Activated CD8-positive, alpha-beta T cell treated with anti-CD3 and anti-CD28 coated beads, Interleukin-2, amount 10 ng/mL, durations not matched to agents 7 days and 5 days (primary cell): ENCODE measurements around the gene PPP1R1A. TPM values are rescaled to one million over a fixed set of nuclear protein-coding genes. Genes with fewer than 3 reads are reported as not detected.

Experiments
- ATAC-seq: fragments of 150-1000 bp; cut with Tn5 transposase; one replicate; pipeline ENCODE4 v1.10.0; 2021; ENCODE audit warnings: moderate library complexity
- CTCF ChIA-PET: fragments of 350-600 bp; sonication (Branson Sonifier 250); formaldehyde crosslinking; loops from one replicate; lab custom pipeline; 2021; ENCODE audit warnings: antibody characterized with exemption; lab: Charles Lee
- POLR2A ChIA-PET: fragments of 350-600 bp; sonication (Branson Sonifier 250); formaldehyde crosslinking; loops from one replicate; lab custom pipeline; 2021; ENCODE audit warnings: antibody characterized with exemption; lab: Charles Lee
- DNase-seq: peaks from one replicate; pipeline ENCODE4 v3.0.0-alpha.2; 2020
- H3K27ac Mint-ChIP-seq: one replicate; pipeline ENCODE4 v1.8.0; 2021; ENCODE audit warnings: mild to moderate bottlenecking, mixed read lengths
- H3K27me3 Mint-ChIP-seq: one replicate; pipeline ENCODE4 v1.8.0; 2021; ENCODE audit warnings: low read depth, mixed read lengths
- H3K36me3 Mint-ChIP-seq: one replicate; pipeline ENCODE4 v1.8.0; 2021; ENCODE audit warnings: low read depth, mixed read lengths
- H3K4me1 Mint-ChIP-seq: one replicate; pipeline ENCODE4 v1.8.0; 2021; ENCODE audit warnings: low read depth, mixed read lengths
- H3K4me3 Mint-ChIP-seq: one replicate; pipeline ENCODE4 v1.8.0; 2021; ENCODE audit warnings: mild to moderate bottlenecking, mixed read lengths
- H3K9me3 Mint-ChIP-seq: one replicate; pipeline ENCODE4 v1.8.0; 2022; ENCODE audit warnings: mixed read lengths; ENCODE audit not compliant: insufficient read depth
- total RNA-seq, 2 experiments: library from RNA; stranded (reverse); gene quantifications; one replicate each; pipeline ENCODE4 v1.2.3, GENCODE V29; 2021

Gene PPP1R1A
- not detected for total RNA-seq

- H3K27me3 Mint-ChIP-seq, result peaks cover 67% of the 10 kb centered on the region
- no peaks in the 10 kb centered on the region for H3K36me3 Mint-ChIP-seq
- POLR2A ChIA-PET, result no interaction called here
- no peaks in the 10 kb centered on the region for H3K9me3 Mint-ChIP-seq
- peak within 1 kb of the TSS; percentile 12 for H3K4me3 Mint-ChIP-seq
- H3K27ac Mint-ChIP-seq, result no peak within 1 kb of the TSS
- no peak for DNase-seq
- CTCF ChIA-PET, result no interaction called here
- ATAC-seq, result peak; percentile 18
- H3K4me1 Mint-ChIP-seq, result peaks cover 2% of the 10 kb centered on the region
These were observed at the start of gene PPP1R1A for GRCh38 chr12:54588110-54588889. PPP1R1A (minus strand) TSS chr12:54588659; CDS start chr12:54588488, 171 bp downstream.

GRCh38 chr12:54634795-54635194 is 46.3 kb upstream of the PPP1R1A start, which contains the start of gene LACRT:
LACRT (minus strand) TSS chr12:54634895; CDS start chr12:54634841, 54 bp downstream.
- ATAC-seq, result no peak
- Mint-ChIP-seq H3K27me3 (peaks cover 4% of the 10 kb centered on the region), H3K27ac (no peak within 1 kb of the TSS), H3K4me3 (no peak within 1 kb of the TSS), H3K36me3 (no peaks in the 10 kb centered on the region), H3K9me3 (no peaks in the 10 kb centered on the region), H3K4me1 (no peaks in the 10 kb centered on the region)
- DNase-seq, result no peak
- ChIA-PET POLR2A (no interaction called here), CTCF (no interaction called here)

GRCh38 chr12:54631988-54632728 is 43.7 kb upstream of the PPP1R1A start:
- POLR2A ChIA-PET, result no interaction called here
- CTCF ChIA-PET, result no interaction called here
- no peaks in the 10 kb centered on the region for H3K36me3 Mint-ChIP-seq
- H3K27ac Mint-ChIP-seq, result no peak overlapping the region
- peaks cover 6% of the 10 kb centered on the region for H3K27me3 Mint-ChIP-seq
- ATAC-seq, result no peak
- no peaks in the 10 kb centered on the region for H3K4me1 Mint-ChIP-seq
- H3K4me3 Mint-ChIP-seq, result no peak overlapping the region
- no peak for DNase-seq
- H3K9me3 Mint-ChIP-seq, result no peaks in the 10 kb centered on the region

GRCh38 chr12:54631551-54631950 is 43.1 kb upstream of the PPP1R1A start:
- Mint-ChIP-seq H3K4me1 (no peaks in the 10 kb centered on the region), H3K4me3 (no peak overlapping the region), H3K9me3 (no peaks in the 10 kb centered on the region), H3K27ac (no peak overlapping the region), H3K36me3 (no peaks in the 10 kb centered on the region), H3K27me3 (peaks cover 6% of the 10 kb centered on the region)
- POLR2A ChIA-PET, result no interaction called here
- CTCF ChIA-PET, result no interaction called here
- ATAC-seq (no peak), DNase-seq (no peak)

GRCh38 chr12:54629925-54630324 is 41.5 kb upstream of the PPP1R1A start:
- Mint-ChIP-seq H3K27ac (no peak overlapping the region), H3K27me3 (peaks cover 16% of the 10 kb centered on the region), H3K4me1 (no peaks in the 10 kb centered on the region), H3K4me3 (no peak overlapping the region), H3K36me3 (no peaks in the 10 kb centered on the region), H3K9me3 (no peaks in the 10 kb centered on the region)
- DNase-seq (no peak), ATAC-seq (no peak)
- POLR2A ChIA-PET, result no interaction called here
- CTCF ChIA-PET, result no interaction called here

GRCh38 chr12:54628186-54628846 is 39.9 kb upstream of the PPP1R1A start:
- no peak overlapping the region for H3K27ac Mint-ChIP-seq
- ChIA-PET POLR2A (no interaction called here), CTCF (no interaction called here)
- H3K36me3 Mint-ChIP-seq, result no peaks in the 10 kb centered on the region
- ATAC-seq (no peak), DNase-seq (no peak)
- H3K9me3 Mint-ChIP-seq, result no peaks in the 10 kb centered on the region
- H3K27me3 Mint-ChIP-seq, result peaks cover 25% of the 10 kb centered on the region
- no peaks in the 10 kb centered on the region for H3K4me1 Mint-ChIP-seq
- H3K4me3 Mint-ChIP-seq, result no peak overlapping the region

- H3K4me3 Mint-ChIP-seq, result no peak overlapping the region
- no peaks in the 10 kb centered on the region for H3K4me1 Mint-ChIP-seq
- ATAC-seq, result no peak
- no peak for DNase-seq
- H3K27me3 Mint-ChIP-seq, result peaks cover 30% of the 10 kb centered on the region
- CTCF ChIA-PET, result no interaction called here
- H3K27ac Mint-ChIP-seq, result no peak overlapping the region
- POLR2A ChIA-PET, result no interaction called here
- H3K36me3 Mint-ChIP-seq, result no peaks in the 10 kb centered on the region
- H3K9me3 Mint-ChIP-seq, result no peaks in the 10 kb centered on the region
These were observed 38.8 kb upstream of the PPP1R1A start for GRCh38 chr12:54627304-54627703.

GRCh38 chr12:54625598-54625997 is 37.1 kb upstream of the PPP1R1A start:
- H3K36me3 Mint-ChIP-seq, result no peaks in the 10 kb centered on the region
- no peaks in the 10 kb centered on the region for H3K9me3 Mint-ChIP-seq
- ChIA-PET POLR2A (no interaction called here), CTCF (no interaction called here)
- no peaks in the 10 kb centered on the region for H3K4me1 Mint-ChIP-seq
- no peak overlapping the region for H3K4me3 Mint-ChIP-seq
- ATAC-seq, result no peak
- peaks cover 30% of the 10 kb centered on the region for H3K27me3 Mint-ChIP-seq
- H3K27ac Mint-ChIP-seq, result no peak overlapping the region
- DNase-seq, result no peak

GRCh38 chr12:54624315-54625279 is 36.1 kb upstream of the PPP1R1A start:
- H3K4me1 Mint-ChIP-seq, result no peaks in the 10 kb centered on the region
- H3K27me3 Mint-ChIP-seq, result peaks cover 31% of the 10 kb centered on the region
- ChIA-PET POLR2A (no interaction called here), CTCF (interaction anchor here (1.1 kb wide), 1 partner anchor 34 kb away, joined by 3 read pairs; no protein-coding TSS in a partner anchor)
- no peaks in the 10 kb centered on the region for H3K9me3 Mint-ChIP-seq
- H3K4me3 Mint-ChIP-seq, result no peak overlapping the region
- ATAC-seq (no peak), DNase-seq (no peak)
- no peaks in the 10 kb centered on the region for H3K36me3 Mint-ChIP-seq
- no peak overlapping the region for H3K27ac Mint-ChIP-seq

GRCh38 chr12:54622463-54623183 is 34.2 kb upstream of the PPP1R1A start:
- H3K27me3 Mint-ChIP-seq, result peaks cover 46% of the 10 kb centered on the region
- no peak overlapping the region for H3K4me3 Mint-ChIP-seq
- H3K9me3 Mint-ChIP-seq, result no peaks in the 10 kb centered on the region
- POLR2A ChIA-PET, result no interaction called here
- CTCF ChIA-PET, result interaction anchor here (0.8 to 1.4 kb wide), 3 partner anchors 19 to 96 kb away, joined by 3 to 5 read pairs (median 4); no protein-coding TSS in a partner anchor
- H3K27ac Mint-ChIP-seq, result no peak overlapping the region
- no peaks in the 10 kb centered on the region for H3K36me3 Mint-ChIP-seq
- no peak for DNase-seq
- no peak for ATAC-seq
- no peaks in the 10 kb centered on the region for H3K4me1 Mint-ChIP-seq
